A549 (cell line): ENCODE results near the gene DDX43. TPM values are rescaled to one million over a fixed set of nuclear protein-coding genes. Genes with fewer than 3 reads are reported as not detected.
"Not testable (repeated sequence)": the region's sequence is repeated elsewhere in the genome, so short reads cannot be mapped to it uniquely, and the experiment has no call there.

Experiments
- ATAC-seq, 2 experiments: fragments of 200-7000 bp in 1 of 2; fragments of >200 bp in 1 of 2; cut with Nextera tagmentation in 1 of 2; cut with Tn5 transposase in 1 of 2; 3 replicates each; pipeline versions ENCODE4 v1.8.0 to v1.9.1; 2018 to 2020; ENCODE audit warnings: mild to moderate bottlenecking in 1 of 2, moderate library complexity in 1 of 2
- CTCF ChIA-PET: fragments of 300-600 bp; sonication (Branson Sonifier 250); formaldehyde crosslinking; extraction: SDS; loops from one replicate; lab custom pipeline; 2021; ENCODE audit warnings: antibody characterized with exemption, inconsistent platforms; lab: Yijun Ruan, JAX
- POLR2A ChIA-PET: fragments of 350-600 bp; formaldehyde crosslinking; extraction: SDS; loops from one replicate; lab custom pipeline; 2021; ENCODE audit warnings: antibody characterized with exemption, inconsistent platforms; lab: Yijun Ruan, JAX
- DNase-seq, 2 experiments: peaks; one replicate each; pipeline versions ENCODE4 v3.0.0 to v3.0.0-alpha.2; 2011 to 2016; ENCODE audit warnings: low read depth in 1 of 2, low spot score in 1 of 2
- FAIRE-seq: peaks from 2 replicates; lab custom pipeline; 2011; peaks lifted over from hg19 to GRCh38; lab: Jason Lieb, UNC
- H3K27ac ChIP-seq, 2 experiments: fragments of >200 bp; sonication (Bioruptor Twin); formaldehyde crosslinking; 3 replicates each; pipeline ENCODE4 v1.5.1; 2016 to 2017
- H3K4me1 ChIP-seq: fragments of >200 bp; sonication (Bioruptor Twin); formaldehyde crosslinking; 3 replicates; pipeline ENCODE4 v1.6.1; 2016
- H3K4me2 ChIP-seq: fragments of >200 bp; sonication (Bioruptor Twin); formaldehyde crosslinking; 3 replicates; pipeline ENCODE4 v1.6.1; 2016
- H3K4me3 ChIP-seq: fragments of >200 bp; sonication (Bioruptor Twin); formaldehyde crosslinking; 3 replicates; pipeline ENCODE4 v1.5.1; 2016
- H3K9me3 ChIP-seq: fragments of >200 bp; sonication (Bioruptor Twin); formaldehyde crosslinking; 3 replicates; pipeline ENCODE4 v1.6.1; 2016
- CBX2 ChIP-seq: fragments of 200-600 bp; sonication (generic); IDR thresholded peaks from 2 replicates; pipeline ENCODE4 v1.6.1; 2016; ENCODE audit warnings: low read depth, mild to moderate bottlenecking, borderline replicate concordance
- CHD2 ChIP-seq: fragments of 150-350 bp; IDR thresholded peaks from 2 replicates; pipeline ENCODE4 v1.6.1; 2014; ENCODE audit warnings: low read length; ENCODE audit not compliant: partially characterized antibody
- CHD4 ChIP-seq: fragments of 200-600 bp; sonication (generic); IDR thresholded peaks from 2 replicates; pipeline ENCODE4 v1.6.1; 2016; ENCODE audit warnings: antibody characterized with exemption, mild to moderate bottlenecking, borderline replicate concordance
- EHF ChIP-seq: fragments of 250-450 bp; sonication (Bioruptor Pico); IDR thresholded peaks from 2 replicates; pipeline ENCODE4 v1.5.0; 2020; ENCODE audit warnings: mild to moderate bottlenecking
- ESRRA ChIP-seq: fragments of 150-350 bp; IDR thresholded peaks from 2 replicates; pipeline ENCODE4 v1.6.1; 2014; ENCODE audit warnings: mild to moderate bottlenecking, low read length, borderline replicate concordance
- FOSB ChIP-seq: fragments of 250-450 bp; sonication (Bioruptor Pico); IDR thresholded peaks from 2 replicates; pipeline ENCODE4 v1.5.0; 2020; ENCODE audit warnings: mild to moderate bottlenecking, moderate library complexity
- FOSL2 ChIP-seq, 2 experiments: fragments of 450-650 bp in 1 of 2; fragments of >200 bp in 1 of 2; sonication (Bioruptor Twin) in 1 of 2; formaldehyde crosslinking; IDR thresholded peaks; 2 replicates each; pipeline versions ENCODE4 v1.5.0 to v1.6.1; 2016 to 2020; ENCODE audit warnings: mild to moderate bottlenecking in 1 of 2, moderate library complexity in 1 of 2
- HDAC2 ChIP-seq: fragments of 200-600 bp; sonication (generic); IDR thresholded peaks from 2 replicates; pipeline ENCODE4 v1.6.1; 2016
- KDM5A ChIP-seq: fragments of 200-600 bp; sonication (generic); IDR thresholded peaks from 2 replicates; pipeline ENCODE4 v1.6.1; 2016; ENCODE audit warnings: antibody characterized with exemption, mild to moderate bottlenecking
- MAFK ChIP-seq: fragments of 450-650 bp; IDR thresholded peaks from 2 replicates; pipeline ENCODE4 v1.6.1; 2014; ENCODE audit not compliant: partially characterized antibody
- MYC ChIP-seq: IDR thresholded peaks from 2 replicates; pipeline ENCODE4 v1.6.1; 2012; ENCODE audit warnings: mild to moderate bottlenecking, inconsistent platforms, low read length, improper control_type of control experiment, borderline replicate concordance
- NPAS2 ChIP-seq: fragments of 250-450 bp; sonication (Bioruptor Pico); IDR thresholded peaks from 2 replicates; pipeline ENCODE4 v1.8.0; 2022; ENCODE audit warnings: mild to moderate bottlenecking, moderate library complexity, borderline replicate concordance
- RARB ChIP-seq: fragments of 250-450 bp; sonication (Bioruptor Pico); IDR thresholded peaks from 2 replicates; pipeline ENCODE4 v1.8.0; 2021; ENCODE audit warnings: mild to moderate bottlenecking, moderate library complexity
- RFX5 ChIP-seq: fragments of 450-650 bp; IDR thresholded peaks from 2 replicates; pipeline ENCODE4 v1.7.1; 2014; ENCODE audit warnings: antibody characterized with exemption, mild to moderate bottlenecking, moderate library complexity
- SMC3 ChIP-seq: fragments of >200 bp; sonication (Bioruptor Twin); formaldehyde crosslinking; IDR thresholded peaks from 3 replicates; pipeline ENCODE4 v1.6.1; 2018; ENCODE audit warnings: inconsistent platforms
- TFCP2L1 ChIP-seq: fragments of 250-450 bp; sonication (Bioruptor Pico); IDR thresholded peaks from 2 replicates; pipeline ENCODE4 v1.5.0; 2021; ENCODE audit warnings: mild to moderate bottlenecking
- TP53 ChIP-seq: fragments of 250-450 bp; sonication (Bioruptor Pico); IDR thresholded peaks from 2 replicates; pipeline ENCODE4 v1.5.0; 2021; ENCODE audit warnings: mild to moderate bottlenecking, moderate library complexity
- ZFP36 ChIP-seq: fragments of 450-650 bp; IDR thresholded peaks from 2 replicates; pipeline ENCODE4 v1.6.1; 2014; ENCODE audit warnings: borderline replicate concordance; ENCODE audit not compliant: partially characterized antibody
- ZSCAN20 ChIP-seq: fragments of 250-450 bp; sonication (Bioruptor Pico); IDR thresholded peaks from 2 replicates; pipeline ENCODE4 v1.8.0; 2022; ENCODE audit warnings: mild to moderate bottlenecking, moderate library complexity
- WGBS: methylation state at CpG from one replicate; pipeline ENCODE4 v1.1.6; 2017; ENCODE audit errors: missing lambda C conversion rate; 5-methylcytosine and 5-hydroxymethylcytosine counted together
- polyA plus RNA-seq, 4 experiments: library from polyadenylated mRNA; depleted of rRNA in 3 of 4; stranded (reverse); fragments of >200 nt; fragmentation: RNase III in 1 of 4; extraction: RNeasy Plus Mini Kit Qiagen cat#74134 plus additional on column Dnase treatment in 1 of 4; gene quantifications; 2 replicates in 3 of 4; 3 replicates in 1 of 4; pipeline ENCODE4 v1.2.3, GENCODE V29; 2011 to 2017
- TF ChIP-seq, protein P1 (sequence below): IDR thresholded peaks from 2 replicates; pipeline ENCODE4 v1.6.1; 2012; ENCODE audit warnings: low read depth, borderline replicate concordance
- TF ChIP-seq, protein P2 (sequence below): fragments of 450-650 bp; IDR thresholded peaks from 2 replicates; pipeline ENCODE4 v1.6.1; 2014; ENCODE audit warnings: antibody characterized with exemption
- TF ChIP-seq, protein P3 (sequence below): fragments of 200-600 bp; sonication (generic); IDR thresholded peaks from 2 replicates; pipeline ENCODE4 v1.6.1; 2016; ENCODE audit warnings: antibody characterized with exemption, mild to moderate bottlenecking, moderate library complexity
- TF ChIP-seq, protein P4 (sequence below): fragments of >200 bp; sonication (Bioruptor Twin); formaldehyde crosslinking; IDR thresholded peaks from 2 replicates; pipeline ENCODE4 v1.6.1; 2016

Gene DDX43
- polyA plus RNA-seq, 2 of the 4 experiments (the other 2 are of a cell fraction): not detected

DNA sequence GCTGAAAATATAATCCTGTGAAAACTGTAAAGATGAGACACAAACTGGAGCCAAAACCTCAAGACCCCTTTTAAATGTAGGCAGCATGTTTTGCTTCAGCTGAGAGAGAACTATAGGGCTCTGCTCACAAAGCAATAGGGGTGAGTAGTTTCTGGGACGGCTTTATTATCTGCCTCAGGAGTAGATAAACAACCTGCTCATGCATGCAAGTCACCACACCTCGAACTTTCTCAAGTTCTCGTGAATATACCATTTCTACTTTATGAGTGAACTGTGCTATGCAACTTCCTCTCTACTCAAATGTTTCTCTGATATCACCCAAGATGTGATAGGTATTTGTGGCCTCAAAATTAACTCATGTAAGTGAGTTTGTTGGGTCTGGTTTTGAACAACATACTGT is 17.4 kb upstream of the DDX43 start:
- Histone ChIP-seq H3K27ac (no peak overlapping the region), H3K9me3 (no peaks in the 10 kb centered on the region)
- ChIA-PET CTCF (interaction anchor here (1.3 kb wide), 1 partner anchor 12 kb away, joined by 3 read pairs; no protein-coding TSS in a partner anchor), POLR2A (no interaction called here)
- FAIRE-seq (no peak), DNase-seq (no peak)
- TF ChIP-seq EHF (CRISPR knock-in tag): no peak
- no peak for TF ChIP-seq HDAC2
- no peak for TF ChIP-seq ESRRA
- no peak for TF ChIP-seq CBX2
- TF ChIP-seq ZFP36: no peak
- no peak for TF ChIP-seq RARB
- no peak for TF ChIP-seq KDM5A
- no peak for TF ChIP-seq MYC
- TF ChIP-seq MAFK: no peak
- TF ChIP-seq FOSB: no peak
- TF ChIP-seq CHD4: no peak
- TF ChIP-seq, all 56 proteins: peak for 0
- no peak overlapping the region for H3K4me2 ChIP-seq
- peaks cover 8% of the 10 kb centered on the region; the same call in 2 of the 3 replicates for H3K4me1 ChIP-seq
- H3K4me3 ChIP-seq: no peak overlapping the region
- 60% methylated on average over 3 of the region's 3 CpGs for WGBS
- no peak for ATAC-seq

DNA sequence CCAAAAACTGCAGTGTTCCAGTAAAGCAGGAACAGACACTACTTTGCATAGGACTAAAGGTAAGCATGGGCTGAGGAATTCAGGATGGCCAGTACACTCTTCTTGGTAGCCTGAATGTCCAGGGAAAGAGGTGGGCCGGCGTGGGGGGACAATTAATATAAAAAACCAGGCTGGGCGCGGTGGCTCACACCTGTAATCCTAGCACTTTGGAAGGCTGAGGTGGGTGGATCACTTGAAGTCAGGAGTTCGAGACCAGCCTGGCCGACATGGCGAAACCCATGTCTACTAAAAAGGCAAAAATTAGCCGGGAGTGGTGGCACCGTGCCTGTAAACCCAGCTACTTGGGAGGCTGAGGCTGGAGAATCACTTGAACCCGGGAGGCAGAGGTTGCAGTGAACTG is 13.1 kb upstream of the DDX43 start:
- FAIRE-seq, H3K4me2 ChIP-seq, H3K4me3 ChIP-seq, CTCF ChIA-PET, H3K4me1 ChIP-seq, H3K9me3 ChIP-seq, POLR2A ChIA-PET, ATAC-seq, H3K27ac ChIP-seq, DNase-seq: not testable (repeated sequence)
- 91% methylated on average over 10 of the region's 10 CpGs for WGBS

DNA sequence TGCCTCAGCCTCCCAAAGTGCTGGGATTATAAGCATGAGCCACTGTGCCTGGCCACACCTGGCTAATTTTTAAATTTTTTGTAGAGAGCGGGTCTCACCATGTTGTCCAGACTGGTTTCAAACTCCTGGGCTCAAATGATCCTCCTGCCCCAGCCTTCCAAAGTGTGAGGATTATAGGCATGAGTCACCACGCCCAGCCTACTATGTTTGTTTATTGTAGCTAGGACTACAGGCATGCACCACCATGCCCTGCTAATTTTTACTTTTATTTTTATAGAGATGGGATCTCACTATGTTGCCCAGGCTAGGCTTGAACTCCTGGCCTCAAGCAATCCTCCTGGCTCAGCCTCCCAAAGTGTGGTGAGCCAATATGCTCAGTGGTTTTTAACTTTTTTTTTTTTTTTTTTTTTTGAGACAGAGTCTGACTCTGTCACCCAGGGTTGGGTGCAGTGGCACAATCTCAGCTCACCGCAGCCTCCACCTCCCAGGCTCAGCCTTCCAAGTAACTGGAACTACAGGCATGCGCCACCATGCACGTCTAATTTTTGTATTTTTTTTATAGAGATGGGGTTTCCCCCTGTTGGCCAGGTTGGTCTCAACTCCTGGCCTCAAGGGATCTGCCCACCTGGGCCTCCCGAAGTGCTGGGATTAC is 12.0 kb upstream of the DDX43 start:
- WGBS: 60% methylated on average over 6 of the region's 6 CpGs
- Histone ChIP-seq H3K4me3 (no peak overlapping the region), H3K4me2 (no peak overlapping the region), H3K27ac (no peak overlapping the region), H3K4me1 (no peaks in the 10 kb centered on the region), H3K9me3 (no peaks in the 10 kb centered on the region)
- DNase-seq (no peak), FAIRE-seq (no peak), ATAC-seq (peak; percentile 47 to 66; a peak in 4 of 6 replicates)
- TF ChIP-seq CHD2 (no peak), TP53 (CRISPR knock-in tag) (no peak), FOSL2 (IDR thresholded peaks at IDR 0.05) (no peak), FOSL2 (CRISPR knock-in tag; IDR thresholded peaks at IDR 0.05) (peak; percentile 28; the same call in 1 of the 2 replicates), NPAS2 (CRISPR knock-in tag) (no peak), RFX5 (no peak)
- POLR2A ChIA-PET: interaction anchor here (0.6 kb wide), 1 partner anchor 700 kb away, joined by 3 read pairs; no protein-coding TSS in a partner anchor
- CTCF ChIA-PET: no interaction called here

DNA sequence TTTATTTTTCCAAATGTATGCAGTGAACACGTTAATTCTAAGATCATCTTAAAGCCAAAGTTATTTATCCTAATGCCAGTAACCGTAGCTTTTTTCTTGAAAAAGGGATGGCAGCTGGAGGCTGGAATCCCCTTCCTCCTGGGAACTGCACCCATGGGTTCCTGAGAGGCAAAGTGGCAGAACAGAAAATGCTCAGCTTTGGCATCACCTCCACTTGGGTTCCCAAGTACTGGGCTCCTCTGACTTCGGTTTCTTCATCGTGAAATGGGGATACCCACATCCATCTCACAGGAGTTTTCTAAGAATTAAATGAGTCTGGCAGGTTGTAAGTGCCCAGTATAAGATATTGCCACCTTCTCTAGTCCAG is 6.2 kb upstream of the DDX43 start:
- Histone ChIP-seq H3K4me3 (peak overlapping the region; percentile 59), H3K4me2 (peak overlapping the region; percentile 92), H3K27ac (peak overlapping the region; percentile 79 to 96), H3K4me1 (0 out of 3 replicates have a peak, but pooled peaks cover 3% of the 10 kb centered on the region), H3K9me3 (no peaks in the 10 kb centered on the region)
- TF ChIP-seq, protein P1, sequence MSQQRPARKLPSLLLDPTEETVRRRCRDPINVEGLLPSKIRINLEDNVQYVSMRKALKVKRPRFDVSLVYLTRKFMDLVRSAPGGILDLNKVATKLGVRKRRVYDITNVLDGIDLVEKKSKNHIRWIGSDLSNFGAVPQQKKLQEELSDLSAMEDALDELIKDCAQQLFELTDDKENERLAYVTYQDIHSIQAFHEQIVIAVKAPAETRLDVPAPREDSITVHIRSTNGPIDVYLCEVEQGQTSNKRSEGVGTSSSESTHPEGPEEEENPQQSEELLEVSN: no peak
- no peak for TF ChIP-seq TFCP2L1 (CRISPR knock-in tag)
- TF ChIP-seq SMC3: no peak
- TF ChIP-seq, protein P2, sequence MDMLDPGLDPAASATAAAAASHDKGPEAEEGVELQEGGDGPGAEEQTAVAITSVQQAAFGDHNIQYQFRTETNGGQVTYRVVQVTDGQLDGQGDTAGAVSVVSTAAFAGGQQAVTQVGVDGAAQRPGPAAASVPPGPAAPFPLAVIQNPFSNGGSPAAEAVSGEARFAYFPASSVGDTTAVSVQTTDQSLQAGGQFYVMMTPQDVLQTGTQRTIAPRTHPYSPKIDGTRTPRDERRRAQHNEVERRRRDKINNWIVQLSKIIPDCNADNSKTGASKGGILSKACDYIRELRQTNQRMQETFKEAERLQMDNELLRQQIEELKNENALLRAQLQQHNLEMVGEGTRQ: no peak
- no peak for TF ChIP-seq HDAC2
- no peak for TF ChIP-seq ZSCAN20 (CRISPR knock-in tag)
- TF ChIP-seq, protein P3, sequence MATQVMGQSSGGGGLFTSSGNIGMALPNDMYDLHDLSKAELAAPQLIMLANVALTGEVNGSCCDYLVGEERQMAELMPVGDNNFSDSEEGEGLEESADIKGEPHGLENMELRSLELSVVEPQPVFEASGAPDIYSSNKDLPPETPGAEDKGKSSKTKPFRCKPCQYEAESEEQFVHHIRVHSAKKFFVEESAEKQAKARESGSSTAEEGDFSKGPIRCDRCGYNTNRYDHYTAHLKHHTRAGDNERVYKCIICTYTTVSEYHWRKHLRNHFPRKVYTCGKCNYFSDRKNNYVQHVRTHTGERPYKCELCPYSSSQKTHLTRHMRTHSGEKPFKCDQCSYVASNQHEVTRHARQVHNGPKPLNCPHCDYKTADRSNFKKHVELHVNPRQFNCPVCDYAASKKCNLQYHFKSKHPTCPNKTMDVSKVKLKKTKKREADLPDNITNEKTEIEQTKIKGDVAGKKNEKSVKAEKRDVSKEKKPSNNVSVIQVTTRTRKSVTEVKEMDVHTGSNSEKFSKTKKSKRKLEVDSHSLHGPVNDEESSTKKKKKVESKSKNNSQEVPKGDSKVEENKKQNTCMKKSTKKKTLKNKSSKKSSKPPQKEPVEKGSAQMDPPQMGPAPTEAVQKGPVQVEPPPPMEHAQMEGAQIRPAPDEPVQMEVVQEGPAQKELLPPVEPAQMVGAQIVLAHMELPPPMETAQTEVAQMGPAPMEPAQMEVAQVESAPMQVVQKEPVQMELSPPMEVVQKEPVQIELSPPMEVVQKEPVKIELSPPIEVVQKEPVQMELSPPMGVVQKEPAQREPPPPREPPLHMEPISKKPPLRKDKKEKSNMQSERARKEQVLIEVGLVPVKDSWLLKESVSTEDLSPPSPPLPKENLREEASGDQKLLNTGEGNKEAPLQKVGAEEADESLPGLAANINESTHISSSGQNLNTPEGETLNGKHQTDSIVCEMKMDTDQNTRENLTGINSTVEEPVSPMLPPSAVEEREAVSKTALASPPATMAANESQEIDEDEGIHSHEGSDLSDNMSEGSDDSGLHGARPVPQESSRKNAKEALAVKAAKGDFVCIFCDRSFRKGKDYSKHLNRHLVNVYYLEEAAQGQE: no peak
- TF ChIP-seq, protein P4, sequence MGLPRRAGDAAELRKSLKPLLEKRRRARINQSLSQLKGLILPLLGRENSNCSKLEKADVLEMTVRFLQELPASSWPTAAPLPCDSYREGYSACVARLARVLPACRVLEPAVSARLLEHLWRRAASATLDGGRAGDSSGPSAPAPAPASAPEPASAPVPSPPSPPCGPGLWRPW: no peak
- TF ChIP-seq CHD4: no peak
- TF ChIP-seq FOSL2 (IDR thresholded peaks at IDR 0.05): no peak
- TF ChIP-seq FOSL2 (CRISPR knock-in tag; IDR thresholded peaks at IDR 0.05): no peak
- POLR2A ChIA-PET: interaction anchor here (1.2 to 1.4 kb wide), 3 partner anchors 63 to 264 kb away, joined by 3 to 8 read pairs (median 6); partner anchors contain the start of gene MTO1
- FAIRE-seq (no peak), ATAC-seq (peak; percentile 74 to 75), DNase-seq (peak in 1 of 2 experiments; percentile 17)
- CTCF ChIA-PET: interaction anchor here (0.7 to 2.2 kb wide), 20 partner anchors 10 to 977 kb away, joined by 3 to 16 read pairs (median 5); no protein-coding TSS in a partner anchor
- 23% methylated on average over 4 of the region's 4 CpGs for WGBS
